Measurements from ENCODE around the gene PROM1. TPM values are rescaled to one million over a fixed set of nuclear protein-coding genes. Genes with fewer than 3 reads are reported as not detected.

Gene PROM1
- total RNA-seq, 1 experiment from 2014 or later: not detected

- no peak for DNase-seq (ENCODE audit: low read depth)
These were observed 91.7 kb downstream of the PROM1 start for GRCh38 chr4:15992167-15992485.

GRCh38 chr4:15990570-15991285, 93.1 kb downstream of the PROM1 start:
- no peak for DNase-seq (ENCODE audit: low read depth)

GRCh38 chr4:15989424-15989823, 94.4 kb downstream of the PROM1 start:
- DNase-seq (ENCODE audit: low read depth): no peak

GRCh38 chr4:15988222-15988621, 95.6 kb downstream of the PROM1 start:
- no peak for DNase-seq (ENCODE audit: low read depth)

GRCh38 chr4:15986907-15987306, 96.9 kb downstream of the PROM1 start:
- DNase-seq (ENCODE audit: low read depth): no peak

- peak; percentile 13 for DNase-seq (ENCODE audit: low read depth)
These were observed 100.2 kb downstream of the PROM1 start for GRCh38 chr4:15983610-15984009.

- DNase-seq (ENCODE audit: low read depth): peak; percentile 20
These were observed 100.8 kb downstream of the PROM1 start for GRCh38 chr4:15982842-15983524.

- peak; percentile 11 for DNase-seq (ENCODE audit: low read depth)
These were observed 107.1 kb downstream of the PROM1 start for GRCh38 chr4:15976456-15977447.

GRCh38 chr4:15971068-15971801, 112.6 kb downstream of the PROM1 start:
- DNase-seq (ENCODE audit: low read depth): no peak

GRCh38 chr4:15968551-15969300, 115.1 kb downstream of the PROM1 start:
- DNase-seq (ENCODE audit: low read depth): no peak

GRCh38 chr4:15965325-15965724, 118.5 kb downstream of the PROM1 start:
- DNase-seq (ENCODE audit: low read depth): no peak

- no peak for DNase-seq (ENCODE audit: low read depth)
These were observed 119.7 kb downstream of the PROM1 start for GRCh38 chr4:15964159-15964558.

GRCh38 chr4:15963576-15963975, 120.2 kb downstream of the PROM1 start:
- no peak for DNase-seq (ENCODE audit: low read depth)

GRCh38 chr4:15963001-15963451, 120.8 kb downstream of the PROM1 start, which contains the start of gene FGFBP2:
TSS of gene FGFBP2 (minus strand) at chr4:15963175. CDS start at chr4:15963129, 46 bp downstream.
- peak; percentile 39 for DNase-seq (ENCODE audit: low read depth)

GRCh38 chr4:15961781-15962510, 121.9 kb downstream of the PROM1 start:
- peak; percentile 45 for DNase-seq (ENCODE audit: low read depth)

- DNase-seq (ENCODE audit: low read depth): no peak
These were observed 125.3 kb downstream of the PROM1 start for GRCh38 chr4:15958562-15958961.

GRCh38 chr4:15956179-15956850, 127.5 kb downstream of the PROM1 start:
- DNase-seq (ENCODE audit: low read depth): peak; percentile 63

GRCh38 chr4:15955670-15956069, 128.2 kb downstream of the PROM1 start:
- no peak for DNase-seq (ENCODE audit: low read depth)

GRCh38 chr4:15953625-15954024, 130.2 kb downstream of the PROM1 start:
- no peak for DNase-seq (ENCODE audit: low read depth)

All from LHCN-M2 (cell line).